ENCODE results near the gene DNAAF8. TPM values are rescaled to one million over a fixed set of nuclear protein-coding genes. Genes with fewer than 3 reads are reported as not detected.

DNAAF8 gene
- total RNA-seq, 2 donors from 2014 or later = 0.61 to 0.69 TPM

- Histone ChIP-seq H3K4me3 (peak overlapping the region; percentile 14), H3K27me3 (no peaks in the 10 kb centered on the region), H3K9ac (ENCODE audit: low read depth in 2 of 2, low read length in 2 of 2) (peak overlapping the region in 1 of 2 donors; percentile 76), H3K4me1 (peaks cover 9% of the 10 kb centered on the region), H3K27ac (peak overlapping the region; percentile 77), H3K9me3 (no peaks in the 10 kb centered on the region), H3K36me3 (peaks cover 11% of the 10 kb centered on the region)
- peak; percentile 84 for DNase-seq
- no peak for TF ChIP-seq CTCF (IDR thresholded peaks at IDR 0.05)
- intact Hi-C loops (cut with DNase I) = no loop called here
Measured at GRCh38 chr16:4700997-4701743, 33.2 kb upstream of the DNAAF8 start.

- peaks cover 6% of the 10 kb centered on the region for H3K36me3 ChIP-seq
- intact Hi-C loops (cut with DNase I) = no loop called here
- H3K27ac ChIP-seq = peak overlapping the region; percentile 77
- H3K4me1 ChIP-seq = peaks cover 9% of the 10 kb centered on the region
- no peaks in the 10 kb centered on the region for H3K27me3 ChIP-seq
- DNase-seq = peak; percentile 62
- TF ChIP-seq CTCF (IDR thresholded peaks at IDR 0.05) = no peak
- H3K4me3 ChIP-seq = peak overlapping the region; percentile 14
- no peaks in the 10 kb centered on the region for H3K9me3 ChIP-seq
- H3K9ac ChIP-seq (ENCODE audit: low read depth in 2 of 2, low read length in 2 of 2) = peak overlapping the region in 1 of 2 donors; percentile 76
Measured at GRCh38 chr16:4701791-4702465, 32.4 kb upstream of the DNAAF8 start.

- H3K36me3 ChIP-seq = peaks cover 6% of the 10 kb centered on the region
- H3K9ac ChIP-seq (ENCODE audit: low read depth in 2 of 2, low read length in 2 of 2) = peak overlapping the region in 1 of 2 donors; percentile 76
- no peaks in the 10 kb centered on the region for H3K9me3 ChIP-seq
- H3K4me1 ChIP-seq = peaks cover 9% of the 10 kb centered on the region
- H3K27me3 ChIP-seq = no peaks in the 10 kb centered on the region
- intact Hi-C loops (cut with DNase I) = no loop called here
- TF ChIP-seq CTCF (IDR thresholded peaks at IDR 0.05) = no peak
- peak overlapping the region; percentile 77 for H3K27ac ChIP-seq
- peak; percentile 37 for DNase-seq
- no peak overlapping the region for H3K4me3 ChIP-seq
Measured at GRCh38 chr16:4702466-4702808, 31.9 kb upstream of the DNAAF8 start.

GRCh38 chr16:4703906-4704305 lies 30.4 kb upstream of the DNAAF8 start:
- TF ChIP-seq CTCF (IDR thresholded peaks at IDR 0.05) = no peak
- peaks cover 9% of the 10 kb centered on the region for H3K4me1 ChIP-seq
- DNase-seq = no peak
- H3K36me3 ChIP-seq = peaks cover 6% of the 10 kb centered on the region
- H3K9ac ChIP-seq (ENCODE audit: low read depth in 2 of 2, low read length in 2 of 2) = no peak overlapping the region
- H3K27me3 ChIP-seq = no peaks in the 10 kb centered on the region
- H3K9me3 ChIP-seq = no peaks in the 10 kb centered on the region
- intact Hi-C loops (cut with DNase I) = no loop called here
- H3K27ac ChIP-seq = no peak overlapping the region
- H3K4me3 ChIP-seq = no peak overlapping the region

- Histone ChIP-seq H3K27me3 (no peaks in the 10 kb centered on the region), H3K9ac (ENCODE audit: low read depth in 2 of 2, low read length in 2 of 2) (no peak overlapping the region), H3K36me3 (peaks cover 6% of the 10 kb centered on the region), H3K27ac (no peak overlapping the region), H3K4me1 (peaks cover 9% of the 10 kb centered on the region), H3K9me3 (no peaks in the 10 kb centered on the region), H3K4me3 (no peak overlapping the region)
- intact Hi-C loops (cut with DNase I) = no loop called here
- no peak for DNase-seq
- no peak for TF ChIP-seq CTCF (IDR thresholded peaks at IDR 0.05)
Measured at GRCh38 chr16:4704491-4704890, 29.8 kb upstream of the DNAAF8 start.

All from colonic mucosa (tissue), 4 donors.